Ectodermal cell (in vitro differentiated cells): Measurements from ENCODE around the gene ZNF221.
A peak's percentile ranks its signal among the peaks of the same experiment; 100 is the strongest.
"Not testable (repeated sequence)": the region's sequence is repeated elsewhere in the genome, so short reads cannot be mapped to it uniquely, and the experiment has no call there.

Experiments used
- H3K27ac ChIP-seq: 2 replicates; pipeline ENCODE4 v1.7.0; 2013; ENCODE audit warnings: mild to moderate bottlenecking, low read depth, low read length; ENCODE audit not compliant: insufficient read depth, poor library complexity, severe bottlenecking
- H3K27me3 ChIP-seq: 2 replicates; pipeline ENCODE4 v1.7.0; 2013; ENCODE audit warnings: mild to moderate bottlenecking, low read length; ENCODE audit not compliant: insufficient read depth, control insufficient read depth, poor library complexity, severe bottlenecking
- H3K36me3 ChIP-seq: one replicate; pipeline ENCODE4 v1.7.0; 2013; ENCODE audit warnings: low read length; ENCODE audit not compliant: control insufficient read depth, insufficient read depth
- H3K4me1 ChIP-seq: one replicate; pipeline ENCODE4 v1.7.0; 2013; ENCODE audit warnings: low read length; ENCODE audit not compliant: control insufficient read depth, insufficient read depth
- H3K4me3 ChIP-seq: 2 replicates; pipeline ENCODE4 v1.7.0; 2013; ENCODE audit warnings: low read depth, low read length, control low read depth; ENCODE audit not compliant: insufficient read depth
- H3K9me3 ChIP-seq: 2 replicates; pipeline ENCODE4 v1.7.0; 2013; ENCODE audit warnings: mild to moderate bottlenecking, low read length, moderate library complexity; ENCODE audit not compliant: control insufficient read depth
- whole genome bisulfite sequencing, 2 experiments: methylation state at CpG; one replicate each; pipeline ENCODE4 v1.1.7; 2013; ENCODE audit warnings: missing lambda C conversion rate in 2 of 2; 5-methylcytosine and 5-hydroxymethylcytosine counted together

The ZNF221 gene

DNA sequence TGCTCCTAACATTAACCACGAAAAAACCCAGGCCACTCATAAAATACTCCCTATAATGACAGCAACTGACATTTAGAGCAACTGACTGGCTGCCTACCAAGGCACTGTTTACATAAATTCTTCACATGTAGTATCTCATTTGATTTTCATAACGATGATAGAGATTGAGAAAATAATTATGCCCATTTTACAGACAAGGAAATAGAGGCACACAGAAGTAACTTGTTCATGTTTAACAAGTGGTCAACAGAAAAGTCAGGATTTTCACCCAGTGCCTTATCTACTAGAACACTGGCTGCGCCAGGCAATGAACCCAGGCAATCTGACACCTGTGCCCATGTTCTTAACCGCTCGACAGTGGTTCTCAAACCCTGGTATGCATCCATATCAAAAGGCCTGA lies 22.2 kb upstream of the ZNF221 start:
- Histone ChIP-seq H3K9me3 (no peaks in the 10 kb centered on the region), H3K36me3 (peaks cover 39% of the 10 kb centered on the region), H3K27ac (no peak overlapping the region), H3K27me3 (no peaks in the 10 kb centered on the region), H3K4me3 (no peak overlapping the region), H3K4me1 (no peaks in the 10 kb centered on the region)
- 93 to 97% methylated on average over 4 to 5 of the region's 5 CpGs for WGBS, 2 experiments

DNA sequence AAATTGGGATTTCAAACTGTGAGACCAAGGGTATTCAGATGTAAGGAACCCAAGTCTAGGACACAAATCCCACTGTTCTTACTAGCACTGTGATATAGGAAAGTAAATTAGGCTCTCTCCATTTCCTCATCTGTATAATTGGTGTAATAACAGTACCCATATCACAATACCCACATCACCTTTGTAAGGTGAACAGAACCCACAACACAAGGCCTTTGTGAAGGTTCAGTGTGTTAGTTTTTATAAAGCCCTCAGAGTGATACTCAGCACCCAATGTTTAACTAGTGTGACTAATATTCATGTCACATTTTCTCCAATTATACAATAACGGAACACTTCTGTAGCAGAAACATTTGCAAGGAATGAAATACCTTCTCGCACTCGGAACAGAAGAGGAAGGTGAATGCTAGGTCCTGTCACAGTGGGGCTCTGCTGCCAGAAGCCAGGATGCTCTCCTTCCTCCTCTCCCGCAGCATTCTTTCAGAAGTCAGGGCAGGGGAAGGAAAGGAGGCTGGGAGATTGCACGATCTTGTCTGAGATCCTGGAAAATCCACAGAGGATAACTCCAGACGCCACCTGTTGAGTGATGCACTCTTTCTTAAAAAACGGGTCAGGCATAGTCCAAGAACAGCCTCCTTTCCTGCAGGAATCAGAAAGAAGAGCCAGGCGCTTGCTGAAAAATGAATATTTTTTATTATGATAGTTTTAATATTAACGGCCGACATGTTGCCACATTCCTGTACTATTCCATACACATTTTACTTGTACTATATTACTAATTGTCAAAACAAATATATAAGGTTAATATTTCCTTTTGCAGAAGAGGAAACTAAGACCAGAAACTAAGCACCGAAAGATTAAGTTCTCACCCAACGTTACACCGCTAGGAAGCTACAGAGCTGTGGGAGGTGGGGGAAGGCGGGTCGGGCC lies 16.7 kb upstream of the ZNF221 start:
- H3K4me3 ChIP-seq: peak overlapping the region; percentile 77
- H3K27me3 ChIP-seq: peaks cover 3% of the 10 kb centered on the region
- H3K9me3 ChIP-seq: no peaks in the 10 kb centered on the region
- H3K27ac ChIP-seq: no peak overlapping the region
- peaks cover 15% of the 10 kb centered on the region for H3K36me3 ChIP-seq
- H3K4me1 ChIP-seq: no peaks in the 10 kb centered on the region
- WGBS, 2 experiments: 22 to 26% methylated on average over 10 to 13 of the region's 15 CpGs

DNA sequence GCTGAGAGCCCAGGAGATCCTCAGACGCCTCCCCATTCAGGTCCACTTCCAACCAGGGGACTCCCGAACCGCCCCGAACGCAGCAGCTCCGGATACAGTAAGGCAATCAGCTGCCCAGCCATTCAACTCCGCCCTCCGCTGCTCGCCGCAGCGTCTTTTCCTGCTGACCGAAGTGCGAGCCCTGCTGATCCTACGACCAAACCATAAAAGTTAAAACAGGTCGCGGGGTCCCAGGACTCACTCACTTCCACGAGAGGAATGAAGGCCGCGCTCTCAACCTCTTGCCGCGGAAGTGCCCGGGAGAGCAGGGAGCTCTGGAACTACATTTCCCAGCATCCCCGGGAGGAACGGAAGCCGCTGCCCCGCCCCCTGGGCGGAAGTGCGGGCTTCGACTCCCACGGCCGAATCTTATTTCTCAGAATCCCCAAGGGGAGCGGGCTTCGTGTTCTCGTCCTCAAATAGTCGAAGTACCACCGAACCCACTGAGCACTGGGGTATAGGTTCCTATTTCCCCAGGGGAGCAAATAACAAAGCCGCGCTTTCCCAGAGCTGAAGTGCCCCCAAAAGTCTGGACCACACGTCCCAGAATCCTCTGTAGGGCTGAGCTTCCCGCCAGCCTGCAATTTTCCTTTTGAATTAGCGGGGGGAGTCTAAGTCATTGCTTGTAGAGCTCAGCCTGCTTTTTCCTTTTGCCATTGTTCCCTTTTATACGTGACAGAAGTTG lies 15.9 kb upstream of the ZNF221 start, which contains the start of gene ZNF45:
Gene ZNF45 (minus strand): TSS at position 298 of the 724 bp plus-strand sequence. CDS start 13,097 bp downstream, outside the sequence.
- Histone ChIP-seq H3K27ac (no peak within 1 kb of the TSS), H3K4me1 (no peaks in the 10 kb centered on the region), H3K4me3 (peak within 1 kb of the TSS; percentile 77), H3K36me3 (peaks cover 8% of the 10 kb centered on the region), H3K9me3 (no peaks in the 10 kb centered on the region), H3K27me3 (peaks cover 3% of the 10 kb centered on the region)
- 0 to 1% methylated on average over 42 of the region's 42 CpGs for WGBS, 2 experiments

GRCh38 chr19:43936188-43936587 lies 14.8 kb upstream of the ZNF221 start:
- Histone ChIP-seq H3K36me3 (peaks cover 4% of the 10 kb centered on the region), H3K27ac (no peak overlapping the region), H3K4me1 (no peaks in the 10 kb centered on the region), H3K9me3 (no peaks in the 10 kb centered on the region), H3K27me3 (peaks cover 3% of the 10 kb centered on the region), H3K4me3 (no peak overlapping the region)
- 90 to 93% methylated on average over 4 to 5 of the region's 5 CpGs for WGBS, 2 experiments

DNA sequence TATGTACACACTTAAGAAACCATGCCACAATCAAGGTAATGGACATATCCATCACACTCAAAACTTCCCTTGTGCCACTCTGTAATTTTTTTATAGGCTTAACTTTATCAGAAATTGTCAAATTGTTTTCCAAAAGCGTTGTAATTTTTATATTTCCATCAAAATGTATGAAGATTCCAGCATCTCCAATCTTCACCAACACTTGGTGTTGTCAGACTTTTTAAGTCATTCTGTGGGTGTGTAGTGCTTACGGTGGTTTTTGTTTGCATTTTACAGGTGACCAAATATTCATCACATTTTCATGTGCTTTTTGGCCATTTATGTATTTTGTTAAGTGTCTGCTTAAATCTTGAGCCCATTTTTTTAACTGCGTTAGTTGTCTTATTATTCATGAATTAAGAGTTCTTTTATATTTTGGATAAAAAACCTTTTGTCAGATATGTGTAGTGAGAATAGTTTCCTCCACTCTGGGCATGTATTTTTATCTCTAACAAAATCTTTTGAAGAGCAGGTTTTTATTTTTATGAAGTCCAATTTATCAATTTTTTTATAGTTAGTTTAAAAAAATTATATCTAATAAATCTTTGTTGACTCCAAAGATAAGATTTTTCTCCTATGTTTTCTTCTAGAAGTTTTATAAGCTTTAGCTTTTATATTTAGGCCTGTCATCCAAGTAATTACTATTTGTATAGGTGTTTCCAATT lies 11.3 kb upstream of the ZNF221 start:
- peaks cover 3% of the 10 kb centered on the region for H3K27me3 ChIP-seq
- WGBS, 2 experiments: 20 to 67% methylated on average over 1 to 2 of the region's 3 CpGs
- H3K36me3 ChIP-seq: no peaks in the 10 kb centered on the region
- no peak overlapping the region for H3K27ac ChIP-seq
- no peaks in the 10 kb centered on the region for H3K4me1 ChIP-seq
- H3K4me3 ChIP-seq: no peak overlapping the region
- H3K9me3 ChIP-seq: no peaks in the 10 kb centered on the region

DNA sequence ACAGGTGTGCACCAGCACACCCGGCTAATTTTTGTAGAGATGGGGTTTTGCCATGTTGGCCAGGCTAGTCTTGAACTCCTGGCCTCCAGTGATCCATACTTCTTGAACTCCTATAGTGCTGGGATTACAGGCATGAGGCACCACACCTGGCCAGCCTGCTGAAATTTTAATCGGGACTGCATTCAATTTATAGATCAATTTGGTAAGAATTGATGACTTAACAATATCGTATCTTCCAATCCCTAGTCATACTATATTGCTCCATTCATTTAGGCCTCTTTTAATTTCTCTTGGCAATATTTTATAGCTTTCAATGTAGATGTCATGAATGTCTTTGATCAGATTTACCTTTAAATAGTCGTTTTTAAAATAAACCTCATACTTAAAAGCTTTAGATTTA lies 10.3 kb upstream of the ZNF221 start:
- Histone ChIP-seq H3K27me3 (peaks cover 3% of the 10 kb centered on the region), H3K4me1 (no peaks in the 10 kb centered on the region), H3K9me3 (no peaks in the 10 kb centered on the region), H3K36me3 (no peaks in the 10 kb centered on the region), H3K27ac (no peak overlapping the region), H3K4me3 (no peak overlapping the region)
- WGBS, 2 experiments: 79 to 91% methylated on average over 3 of the region's 4 CpGs

- WGBS, 2 experiments: 72 to 80% methylated on average over 2 to 5 of the region's 5 CpGs
- Histone ChIP-seq H3K27ac (no peak overlapping the region), H3K9me3 (no peaks in the 10 kb centered on the region), H3K4me3 (no peak overlapping the region), H3K36me3 (no peaks in the 10 kb centered on the region), H3K27me3 (no peaks in the 10 kb centered on the region), H3K4me1 (no peaks in the 10 kb centered on the region)
These were observed 9.8 kb upstream of the ZNF221 start for GRCh38 chr19:43941209-43941608.

DNA sequence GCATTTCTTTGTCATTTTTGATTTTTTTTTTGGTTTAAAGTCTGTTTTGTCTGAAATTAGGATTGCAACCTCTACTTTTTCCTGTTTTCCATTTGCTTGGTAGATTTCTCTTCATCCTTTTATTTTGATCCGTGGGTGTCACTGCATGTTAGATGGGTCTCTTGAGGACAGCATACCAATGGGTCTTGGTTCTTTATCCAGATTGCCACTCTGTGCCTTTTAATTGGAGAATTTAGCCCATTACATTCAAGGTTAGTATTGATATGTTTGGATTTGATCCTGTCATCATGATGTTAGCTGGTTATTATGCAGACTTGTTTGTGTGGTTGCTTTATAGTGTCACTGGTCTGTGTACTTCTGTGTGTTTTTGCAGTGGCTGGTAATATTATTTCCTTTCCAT lies 3.6 kb upstream of the ZNF221 start:
- not testable (repeated sequence) for H3K36me3 ChIP-seq, H3K27me3 ChIP-seq, H3K9me3 ChIP-seq, H3K27ac ChIP-seq, H3K4me1 ChIP-seq, H3K4me3 ChIP-seq
- 0% methylated on average over 1 of the region's 1 CpG for WGBS, 2 experiments

DNA sequence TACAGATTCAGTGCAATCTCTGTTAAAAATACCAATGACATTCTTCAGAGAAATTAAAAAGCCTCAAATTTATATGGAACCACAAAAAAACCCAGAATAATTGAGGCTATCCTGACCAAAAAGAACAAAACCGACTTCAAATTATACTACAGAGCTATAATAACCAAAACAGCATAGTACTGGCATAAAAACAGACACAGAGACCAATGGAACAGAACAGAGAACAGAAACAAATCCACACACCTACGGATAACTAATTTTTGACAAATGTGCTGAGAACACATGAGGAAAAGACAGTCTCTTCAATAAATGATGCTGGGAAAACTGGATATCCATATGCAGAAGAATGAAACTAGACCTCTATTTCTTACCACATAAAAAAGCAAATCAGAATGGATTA lies 1.2 kb upstream of the ZNF221 start:
- 74 to 80% methylated on average over 2 of the region's 2 CpGs for WGBS, 2 experiments
- H3K27ac ChIP-seq, H3K36me3 ChIP-seq, H3K27me3 ChIP-seq, H3K4me1 ChIP-seq, H3K4me3 ChIP-seq, H3K9me3 ChIP-seq: not testable (repeated sequence)

DNA sequence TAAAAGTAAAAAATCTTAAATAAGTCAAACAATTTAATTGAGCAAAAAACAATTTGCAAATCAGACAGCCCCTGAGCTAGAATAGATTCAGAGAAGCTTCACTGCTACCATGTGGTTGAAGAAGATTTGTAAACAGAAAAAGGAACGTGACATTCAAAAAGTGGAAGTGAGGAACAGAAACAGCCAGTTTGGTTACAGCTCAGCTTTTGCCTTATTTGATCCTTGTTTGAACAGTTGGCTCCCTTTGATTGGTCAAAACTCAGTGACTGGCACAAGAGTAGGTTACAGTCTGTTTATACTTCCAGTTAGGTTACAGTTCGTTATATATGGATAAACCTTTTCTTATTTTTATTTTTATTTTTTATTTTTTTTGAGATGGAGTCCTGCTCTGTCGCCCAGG lies 5.8 kb downstream of the ZNF221 start:
- 92 to 95% methylated on average over 2 to 3 of the region's 3 CpGs for WGBS, 2 experiments
- H3K9me3 ChIP-seq: peaks cover 4% of the 10 kb centered on the region
- no peaks in the 10 kb centered on the region for H3K27me3 ChIP-seq
- H3K27ac ChIP-seq: no peak overlapping the region
- H3K4me3 ChIP-seq: no peak overlapping the region
- no peaks in the 10 kb centered on the region for H3K4me1 ChIP-seq
- H3K36me3 ChIP-seq: peaks cover 9% of the 10 kb centered on the region
